HG02943 (cell line): Measurements from ENCODE around the gene CAPNS1.

Experiments
- ATAC-seq: cut with Tn5 transposase; IDR thresholded peaks from one replicate; pipeline ENCODE4 v1.9.1; 2021; ENCODE audit warnings: mild to moderate bottlenecking, low read depth, moderate library complexity; ENCODE audit not compliant: unreplicated experiment

CAPNS1 gene

DNA sequence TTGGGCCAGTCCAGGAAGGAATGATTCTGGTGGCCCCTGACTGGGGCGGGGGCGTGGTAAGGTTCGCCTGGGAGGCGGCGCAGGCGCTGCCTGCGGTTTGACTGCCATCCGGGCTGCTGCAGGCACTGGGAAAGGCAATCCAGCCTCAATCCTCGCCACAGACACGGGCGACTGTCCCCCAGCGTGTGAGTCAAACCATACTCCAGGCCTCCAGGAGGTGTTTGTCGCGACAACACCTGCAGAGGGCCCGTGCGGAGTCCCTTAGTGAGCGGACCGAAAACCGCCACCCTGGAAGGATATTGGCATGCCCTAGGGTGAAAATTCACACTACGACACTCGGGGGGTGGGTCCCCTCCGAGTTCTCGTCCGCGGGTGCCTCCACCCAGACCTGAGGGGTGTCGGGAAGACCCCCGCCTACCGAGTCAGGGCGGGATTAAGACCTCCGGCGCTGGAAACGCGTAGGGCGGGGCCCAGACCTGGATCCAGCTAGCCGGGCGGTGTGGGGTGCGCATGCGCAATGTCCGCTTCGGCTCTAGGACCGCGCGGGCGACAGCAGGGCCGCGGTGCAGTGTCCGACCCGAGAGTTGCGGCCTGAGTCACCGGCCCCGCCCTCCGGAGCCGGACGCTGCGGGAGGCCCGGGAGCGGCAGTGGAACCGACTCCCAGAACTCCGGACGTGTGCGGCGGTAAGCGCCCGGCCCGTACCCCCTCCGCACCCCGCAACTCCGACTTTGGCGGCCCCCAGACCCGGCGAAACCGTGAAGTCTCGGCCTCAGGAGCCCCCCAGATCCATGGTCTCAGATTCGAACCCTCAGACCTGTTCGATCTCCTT lies at the start of gene CAPNS1:
Gene CAPNS1 (plus strand): TSS at position 594 of the 831 bp plus-strand sequence. CDS start 946 bp downstream, outside the sequence.
- ATAC-seq = peak; percentile 76

DNA sequence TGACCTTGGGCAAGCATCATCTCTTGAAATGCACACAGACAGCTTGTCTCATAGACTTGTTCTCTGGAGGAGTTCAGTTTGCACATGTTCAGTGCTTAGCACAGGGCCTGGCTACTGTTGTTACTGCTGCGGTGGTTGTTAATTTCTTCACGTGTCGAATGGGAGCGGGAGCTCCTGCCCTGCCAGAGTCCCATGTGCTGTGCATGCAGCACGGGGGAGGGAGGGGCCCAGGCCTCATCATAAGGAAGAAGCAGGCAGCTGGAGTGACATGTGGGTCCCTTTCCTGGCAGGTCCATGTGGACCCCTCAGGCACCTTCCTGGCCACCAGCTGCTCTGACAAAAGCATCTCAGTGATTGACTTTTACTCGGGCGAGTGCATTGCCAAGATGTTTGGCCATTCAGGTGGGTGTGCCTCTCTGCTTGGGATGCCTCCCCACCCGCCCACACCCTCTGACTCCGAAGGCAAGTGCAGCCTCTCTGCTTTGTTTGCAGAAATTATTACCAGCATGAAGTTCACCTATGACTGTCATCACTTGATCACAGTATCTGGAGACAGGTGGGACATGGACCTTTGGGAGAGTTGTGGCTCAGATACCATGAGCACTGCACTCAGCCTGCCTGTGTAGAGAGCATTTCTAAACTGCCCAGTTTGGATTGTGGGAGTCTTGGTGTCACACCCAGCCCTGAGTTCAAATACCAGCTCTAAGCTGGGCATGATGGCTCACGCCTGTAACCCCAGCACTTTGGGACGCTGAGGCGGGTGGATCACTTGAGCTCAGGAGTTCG lies 48.8 kb upstream of the CAPNS1 start:
- ATAC-seq = no peak

- no peak for ATAC-seq
Measured at GRCh38 chr19:36092566-36092965, 47.3 kb upstream of the CAPNS1 start.

DNA sequence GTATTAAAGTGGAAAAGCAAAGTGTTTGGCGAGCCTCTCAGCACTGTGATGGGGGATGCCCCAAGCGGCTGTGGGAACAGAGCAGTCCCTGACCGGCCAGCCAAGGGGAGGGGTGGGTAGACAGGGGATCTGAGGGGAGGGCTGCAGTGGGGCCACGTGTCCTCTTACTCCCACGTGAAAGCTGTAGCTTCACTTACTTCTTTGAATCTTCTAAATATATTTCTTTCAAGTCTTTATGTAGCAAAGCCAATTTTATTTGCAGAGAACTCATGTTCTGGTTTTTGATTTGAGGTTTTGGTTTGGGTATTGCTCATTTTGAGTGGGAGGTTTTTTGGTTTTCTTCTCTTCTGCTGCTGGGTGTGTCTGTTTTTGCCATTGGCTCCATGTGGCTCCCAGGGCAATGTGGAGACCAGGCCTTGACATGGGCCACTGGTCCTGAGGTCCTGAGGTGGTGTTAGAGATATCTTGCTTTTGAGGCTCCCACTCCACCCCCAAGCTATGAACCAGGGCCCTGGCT lies 46.7 kb upstream of the CAPNS1 start:
- ATAC-seq = no peak

DNA sequence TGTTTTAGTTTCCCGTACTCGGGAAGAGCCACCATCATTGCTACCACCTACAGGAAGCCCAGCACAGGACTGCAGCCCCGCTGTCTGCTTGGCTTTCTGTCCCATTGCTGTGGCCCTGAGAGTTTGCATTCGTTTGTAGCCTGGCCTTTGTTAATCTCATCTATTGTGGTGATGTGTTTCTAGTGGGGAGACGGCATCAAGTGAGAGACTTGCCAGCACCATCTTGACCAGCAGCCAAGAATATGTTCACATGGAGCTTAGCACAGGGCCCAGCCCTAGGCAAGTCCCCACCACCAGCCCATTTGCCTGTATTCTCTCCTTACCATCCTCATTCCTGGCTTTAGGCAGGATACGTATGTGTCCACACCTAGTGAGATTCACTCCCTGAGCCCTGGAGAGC lies 46.2 kb upstream of the CAPNS1 start:
- no peak for ATAC-seq

DNA sequence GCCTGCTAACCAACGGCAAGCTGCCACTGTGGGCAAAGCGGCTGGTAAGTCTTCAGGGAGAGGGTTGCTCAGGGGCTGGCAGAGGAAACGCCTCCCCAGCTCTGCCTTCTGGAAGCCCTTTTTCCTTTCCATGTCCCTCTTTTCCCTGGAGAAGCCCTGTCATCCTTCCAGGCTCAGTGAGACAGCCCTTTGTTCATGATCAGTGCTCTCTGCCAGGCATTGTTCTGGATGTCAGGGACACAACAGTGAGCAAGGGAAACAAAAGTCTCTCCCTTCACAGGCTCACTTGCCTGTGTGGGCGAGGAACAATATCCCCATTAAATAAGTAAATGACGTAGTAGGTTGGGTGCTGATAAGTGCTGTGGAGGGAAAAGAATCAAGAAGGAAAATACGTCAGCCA lies 42.8 kb upstream of the CAPNS1 start:
- no peak for ATAC-seq

- no peak for ATAC-seq
Measured at GRCh38 chr19:36099166-36099785, 40.6 kb upstream of the CAPNS1 start.

DNA sequence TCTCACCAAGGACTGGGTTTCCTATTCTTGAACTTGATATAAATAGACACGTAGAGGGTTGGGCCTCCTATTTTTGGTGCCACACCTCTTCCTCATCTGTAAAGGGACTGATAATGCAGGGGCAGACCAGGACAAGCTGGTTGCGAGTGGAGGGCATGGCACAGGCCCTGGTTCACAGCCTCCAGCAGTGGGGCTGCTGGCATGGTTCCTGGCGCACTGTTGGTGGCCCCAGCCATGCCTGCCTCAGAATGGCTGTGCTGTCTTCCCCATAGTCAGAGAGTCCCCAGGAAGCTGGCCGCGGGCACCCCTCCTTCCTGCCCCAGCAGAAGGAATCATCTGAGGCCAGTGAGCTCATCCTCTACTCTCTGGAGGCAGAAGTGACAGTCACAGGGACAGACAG lies 39.4 kb upstream of the CAPNS1 start:
- no peak for ATAC-seq

- no peak for ATAC-seq
Measured at GRCh38 chr19:36101550-36102327, 38.1 kb upstream of the CAPNS1 start.

DNA sequence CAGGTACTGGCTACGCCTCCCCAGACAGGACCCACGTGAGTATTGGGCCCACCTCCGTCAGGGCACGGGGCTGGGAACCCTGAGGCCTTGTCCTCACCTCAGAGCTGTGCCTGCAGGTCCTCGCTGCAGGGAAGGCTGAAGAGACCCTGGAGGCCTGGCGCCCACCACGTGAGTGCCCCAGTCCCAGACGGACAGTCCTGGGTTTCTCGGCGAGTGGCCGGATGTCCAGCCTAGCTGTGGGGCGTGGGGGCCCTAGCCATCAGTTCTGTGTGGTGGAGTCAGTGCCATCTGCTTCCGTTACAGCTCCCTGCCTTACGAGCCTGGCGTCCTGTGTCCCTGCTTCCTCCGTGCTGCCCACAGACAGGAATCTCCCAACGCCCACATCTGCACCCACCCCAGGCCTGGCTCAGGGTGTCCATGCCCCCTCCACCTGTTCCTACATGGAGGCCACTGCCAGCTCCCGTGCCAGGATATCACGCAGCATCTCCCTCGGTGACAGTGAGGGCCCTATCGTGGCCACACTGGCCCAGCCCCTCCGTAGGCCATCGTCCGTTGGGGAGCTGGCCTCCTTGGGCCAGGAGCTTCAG lies 36.7 kb upstream of the CAPNS1 start:
- no peak for ATAC-seq

DNA sequence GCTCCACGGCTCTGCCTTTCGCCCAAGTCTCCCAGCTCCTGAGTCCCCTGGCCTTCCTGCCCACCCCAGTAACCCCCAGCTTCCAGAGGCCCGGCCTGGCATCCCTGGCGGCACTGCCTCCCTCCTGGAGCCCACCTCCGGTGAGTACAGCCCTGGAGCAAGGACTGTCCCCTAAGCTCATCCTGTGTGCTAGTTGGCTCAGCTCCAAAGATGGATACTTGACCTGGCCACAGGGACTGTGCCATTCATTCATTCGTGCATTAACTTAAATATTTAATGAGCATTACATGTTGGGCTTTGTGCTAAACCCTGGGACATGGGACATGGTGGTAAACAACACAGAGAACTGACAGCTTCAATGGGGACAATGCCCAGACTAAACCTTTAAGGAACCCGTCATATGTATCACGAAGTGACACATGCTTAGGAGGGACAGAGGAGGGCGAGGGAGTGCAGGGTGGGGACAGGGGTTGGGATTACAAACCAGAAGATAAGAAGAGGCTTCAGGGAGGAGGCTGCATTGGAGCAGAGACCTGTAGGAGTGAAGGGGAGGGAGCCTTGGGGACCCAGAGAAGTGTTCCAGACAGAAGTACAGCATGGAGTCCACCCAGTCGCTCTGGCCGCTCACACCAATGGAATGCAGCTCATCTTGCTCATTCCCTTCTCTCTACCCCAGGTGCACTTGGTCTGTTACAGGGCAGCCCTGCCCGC lies 35.9 kb upstream of the CAPNS1 start:
- ATAC-seq = no peak

DNA sequence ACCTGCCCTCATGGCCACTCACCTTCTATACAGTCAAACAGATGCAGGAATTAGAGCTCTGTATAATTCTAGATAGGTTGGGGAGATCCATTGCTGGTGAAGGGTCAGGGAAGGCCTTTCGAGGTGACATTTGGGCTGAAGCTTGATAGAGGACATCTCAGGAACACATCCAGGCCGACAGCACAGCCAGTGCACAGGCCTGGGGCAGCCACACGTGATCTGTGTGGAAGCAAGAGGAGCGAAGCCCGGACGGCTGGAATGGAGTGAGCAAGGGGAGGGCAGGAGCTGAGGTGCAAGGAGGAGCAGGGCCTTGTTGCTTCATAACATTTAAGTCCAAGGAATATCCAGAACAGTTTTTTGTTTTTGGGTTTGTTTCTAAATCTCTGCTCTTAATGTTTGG lies 33.4 kb upstream of the CAPNS1 start:
- no peak for ATAC-seq

GRCh38 chr19:36106991-36107390 lies 32.9 kb upstream of the CAPNS1 start:
- ATAC-seq = no peak

DNA sequence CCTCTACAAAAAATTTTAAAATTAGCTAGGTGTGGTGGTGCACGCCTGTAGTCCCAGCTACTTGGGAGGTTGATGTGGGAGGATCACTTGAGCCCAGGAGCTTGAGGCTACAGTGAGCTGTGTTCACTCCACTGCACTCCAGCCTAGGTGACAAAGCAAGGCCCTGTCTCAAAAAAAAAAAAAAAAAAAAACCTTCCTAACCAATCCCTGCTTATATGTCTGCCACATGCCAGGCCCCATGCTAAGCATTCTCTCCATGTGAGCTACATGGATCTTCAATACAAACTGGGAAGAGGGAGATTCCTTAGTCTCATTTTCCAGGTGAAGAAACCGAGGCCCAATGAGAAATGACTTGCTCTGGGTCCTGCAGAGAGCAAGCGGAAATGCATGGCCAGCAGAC lies 31.2 kb upstream of the CAPNS1 start:
- no peak for ATAC-seq

GRCh38 chr19:36110487-36111199 lies 29.2 kb upstream of the CAPNS1 start, which contains the start of gene OVOL3:
OVOL3 (plus strand) TSS chr19:36111143; CDS start chr19:36111203, 60 bp downstream.
- no peak for ATAC-seq

GRCh38 chr19:36111200-36111539 lies 28.7 kb upstream of the CAPNS1 start:
- no peak for ATAC-seq

GRCh38 chr19:36112678-36113077 lies 27.2 kb upstream of the CAPNS1 start:
- no peak for ATAC-seq

DNA sequence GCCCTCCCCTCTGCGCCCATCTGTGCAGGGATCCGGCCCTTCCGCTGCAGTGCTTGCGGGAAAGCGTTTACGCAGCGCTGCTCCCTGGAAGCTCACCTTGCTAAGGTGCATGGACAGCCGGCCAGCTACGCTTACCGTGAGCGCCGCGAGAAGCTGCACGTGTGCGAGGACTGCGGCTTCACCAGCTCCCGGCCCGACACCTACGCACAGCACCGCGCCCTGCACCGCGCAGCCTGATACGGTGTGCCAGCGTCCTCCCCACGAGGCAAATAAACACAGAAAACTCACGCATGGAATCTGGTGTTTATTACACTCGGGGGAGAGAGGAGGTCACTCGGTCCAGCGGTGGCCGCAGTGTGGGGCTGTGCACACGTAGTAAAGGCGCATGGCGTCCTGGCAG lies 26.4 kb upstream of the CAPNS1 start:
- ATAC-seq = no peak
